Stimulated activated CD4-positive, alpha-beta T cell treated with anti-CD3 and anti-CD28 coated beads, Interleukin-4, amount 100 ng/mL, for 48 hours (primary cell): ENCODE data around the gene IDUA.
"Not testable (repeated sequence)": the region's sequence is repeated elsewhere in the genome, so short reads cannot be mapped to it uniquely, and the experiment has no call there.

Experiments used
- DNase-seq, 2 donors: peaks; one replicate each; pipeline ENCODE4 v3.0.0-alpha.2; 2020; ENCODE audit warnings: low read depth in 2 of 2

IDUA gene

GRCh38 chr4:986879-987623 is at the start of gene IDUA:
Gene IDUA (plus strand): TSS chr4:987044. CDS start chr4:987085, 41 bp downstream.
- peak; percentile 76 to 81 for DNase-seq

- DNase-seq: not testable (repeated sequence)
Measured at GRCh38 chr4:939508-939907, 47.3 kb upstream of the IDUA start.

GRCh38 chr4:945274-946102 is 41.4 kb upstream of the IDUA start:
- no peak for DNase-seq

- DNase-seq: no peak
Measured at GRCh38 chr4:946103-946450, 40.8 kb upstream of the IDUA start.

GRCh38 chr4:946517-947471 is 40.0 kb upstream of the IDUA start:
- DNase-seq: no peak

- no peak for DNase-seq
Measured at GRCh38 chr4:947491-947971, 39.3 kb upstream of the IDUA start.

- no peak for DNase-seq
Measured at GRCh38 chr4:948101-948935, 38.5 kb upstream of the IDUA start.

- no peak for DNase-seq
Measured at GRCh38 chr4:948936-949300, 37.9 kb upstream of the IDUA start.

GRCh38 chr4:949656-950055 is 37.2 kb upstream of the IDUA start:
- no peak for DNase-seq

- DNase-seq: no peak
Measured at GRCh38 chr4:950136-951020, 36.5 kb upstream of the IDUA start.

GRCh38 chr4:951186-951585 is 35.7 kb upstream of the IDUA start:
- no peak for DNase-seq

GRCh38 chr4:951594-952468 is 35.0 kb upstream of the IDUA start:
- DNase-seq: no peak

GRCh38 chr4:952881-953573 is 33.8 kb upstream of the IDUA start:
- no peak for DNase-seq

- no peak for DNase-seq
Measured at GRCh38 chr4:953574-953915, 33.3 kb upstream of the IDUA start.

GRCh38 chr4:954211-955020 is 32.4 kb upstream of the IDUA start:
- DNase-seq: no peak

GRCh38 chr4:955161-955921 is 31.5 kb upstream of the IDUA start:
- no peak for DNase-seq

- DNase-seq: no peak
Measured at GRCh38 chr4:955931-956381, 30.9 kb upstream of the IDUA start.
